Progenitor cell of endocrine pancreas (in vitro differentiated cells): ENCODE measurements around the gene CLPTM1L. TPM values are rescaled to one million over a fixed set of nuclear protein-coding genes. Genes with fewer than 3 reads are reported as not detected.

ENCODE experiments used
- DNase-seq: peaks from one replicate; pipeline ENCODE4 v3.0.0; 2021; ENCODE audit warnings: low spot score; ENCODE audit not compliant: unreplicated experiment
- H3K27ac Mint-ChIP-seq: 2 replicates; pipeline ENCODE4 v1.8.0; 2021; ENCODE audit warnings: mild to moderate bottlenecking, moderate library complexity, mixed read lengths
- H3K27me3 Mint-ChIP-seq: 2 replicates; pipeline ENCODE4 v1.8.0; 2021; ENCODE audit warnings: mixed read lengths
- H3K36me3 Mint-ChIP-seq: 2 replicates; pipeline ENCODE4 v1.8.0; 2022; ENCODE audit warnings: mixed read lengths; ENCODE audit not compliant: insufficient read depth
- H3K4me1 Mint-ChIP-seq: 2 replicates; pipeline ENCODE4 v1.8.0; 2021; ENCODE audit warnings: low read depth, mixed read lengths
- H3K4me3 Mint-ChIP-seq: 2 replicates; pipeline ENCODE4 v1.8.0; 2021; ENCODE audit warnings: low read depth, mild to moderate bottlenecking, moderate library complexity, mixed read lengths
- H3K9me3 Mint-ChIP-seq: 2 replicates; pipeline ENCODE4 v1.8.0; 2021; ENCODE audit warnings: low read depth, mixed read lengths
- CTCF ChIP-seq: fragments of 200-600 bp; sonication (generic); IDR thresholded peaks from one replicate; pipeline ENCODE4 v1.5.0; 2021; ENCODE audit warnings: antibody characterized with exemption, mild to moderate bottlenecking; ENCODE audit not compliant: unreplicated experiment
- total RNA-seq: library from RNA; stranded (reverse); gene quantifications from 2 replicates; pipeline ENCODE4 v1.2.1, GENCODE V29; 2021

CLPTM1L gene
- total RNA-seq, 1 donor from 2014 or later, result 95.4 TPM

- Mint-ChIP-seq H3K27ac (no peak overlapping the region), H3K36me3 (no peaks in the 10 kb centered on the region), H3K4me1 (no peaks in the 10 kb centered on the region), H3K27me3 (peaks cover 62% of the 10 kb centered on the region), H3K9me3 (no peaks in the 10 kb centered on the region), H3K4me3 (no peak overlapping the region)
- DNase-seq, result no peak
- TF ChIP-seq CTCF, result no peak
Measured at GRCh38 chr5:1391691-1392090, 46.8 kb upstream of the CLPTM1L start.

- no peak for DNase-seq
- TF ChIP-seq CTCF, result no peak
- Mint-ChIP-seq H3K4me3 (no peak overlapping the region), H3K27me3 (peaks cover 62% of the 10 kb centered on the region), H3K4me1 (no peaks in the 10 kb centered on the region), H3K27ac (no peak overlapping the region), H3K36me3 (no peaks in the 10 kb centered on the region), H3K9me3 (no peaks in the 10 kb centered on the region)
Measured at GRCh38 chr5:1390861-1391600, 46.1 kb upstream of the CLPTM1L start.

GRCh38 chr5:1390333-1390732 lies 45.4 kb upstream of the CLPTM1L start:
- Mint-ChIP-seq H3K27me3 (peaks cover 61% of the 10 kb centered on the region), H3K36me3 (no peaks in the 10 kb centered on the region), H3K27ac (no peak overlapping the region), H3K4me1 (peaks cover 3% of the 10 kb centered on the region), H3K4me3 (no peak overlapping the region), H3K9me3 (no peaks in the 10 kb centered on the region)
- no peak for DNase-seq
- no peak for TF ChIP-seq CTCF

GRCh38 chr5:1388383-1388967 lies 43.6 kb upstream of the CLPTM1L start:
- H3K9me3 Mint-ChIP-seq, result no peaks in the 10 kb centered on the region
- no peaks in the 10 kb centered on the region for H3K36me3 Mint-ChIP-seq
- H3K27me3 Mint-ChIP-seq, result peaks cover 65% of the 10 kb centered on the region
- TF ChIP-seq CTCF, result no peak
- H3K27ac Mint-ChIP-seq, result no peak overlapping the region
- H3K4me3 Mint-ChIP-seq, result no peak overlapping the region
- DNase-seq, result no peak
- peaks cover 5% of the 10 kb centered on the region for H3K4me1 Mint-ChIP-seq

- no peak for TF ChIP-seq CTCF
- Mint-ChIP-seq H3K4me3 (no peak overlapping the region), H3K36me3 (no peaks in the 10 kb centered on the region)
Measured at GRCh38 chr5:1387876-1388275, 43.0 kb upstream of the CLPTM1L start.

More at GRCh38 chr5:1387876-1388275, 43.0 kb upstream of the CLPTM1L start:
- DNase-seq, result no peak
- peaks cover 68% of the 10 kb centered on the region for H3K27me3 Mint-ChIP-seq
- peaks cover 5% of the 10 kb centered on the region for H3K4me1 Mint-ChIP-seq
- no peak overlapping the region for H3K27ac Mint-ChIP-seq
- no peaks in the 10 kb centered on the region for H3K9me3 Mint-ChIP-seq
